ENCODE data around the gene THEM5.

Gene THEM5

DNA sequence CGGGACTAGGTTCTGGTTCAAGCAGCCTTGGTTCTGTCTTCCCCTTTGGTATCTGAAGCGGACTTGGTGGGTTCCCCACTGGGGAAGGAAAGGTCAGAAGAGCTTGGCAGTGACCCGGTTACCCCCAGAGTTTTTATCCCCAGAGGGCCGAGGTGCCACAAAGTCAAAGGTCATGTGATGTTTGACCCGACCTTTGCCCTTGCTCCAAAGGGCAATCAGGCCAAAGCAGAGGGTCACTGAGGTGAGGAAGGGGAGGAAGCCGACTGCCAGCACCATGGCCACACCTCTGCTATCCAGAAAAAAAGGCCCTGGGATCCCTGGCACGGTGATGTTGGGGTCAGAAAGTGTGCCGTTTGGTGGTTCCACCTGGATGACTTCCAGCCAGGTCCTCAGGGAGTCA, 52.7 kb downstream of the THEM5 start:
- no peak for TF ChIP-seq YY1 (IDR thresholded peaks at IDR 0.05; ENCODE audit: insufficient read depth, insufficient read length)
- no peak for TF ChIP-seq SUZ12 (IDR thresholded peaks at IDR 0.05; ENCODE audit: extremely low read depth, insufficient read depth, insufficient read length)
- TF ChIP-seq ZNF274 (IDR thresholded peaks at IDR 0.05; ENCODE audit: low read depth, low read length), result no peak
- Histone ChIP-seq H3K4me1 (ENCODE audit: insufficient read depth, insufficient read length) (peaks cover 11% of the 10 kb centered on the region), H3K9ac (ENCODE audit: insufficient read length, low read depth) (no peak overlapping the region), H3K9me3 (ENCODE audit: insufficient read depth, low read length) (no peaks in the 10 kb centered on the region), H3K36me3 (ENCODE audit: insufficient read depth, insufficient read length, low read length) (no peaks in the 10 kb centered on the region), H3K27me3 (ENCODE audit: insufficient read depth, insufficient read length) (no peaks in the 10 kb centered on the region), H3K4me3 (ENCODE audit: insufficient read length, low read depth) (no peak overlapping the region)
- no peak for DNase-seq (ENCODE audit: low read depth, low spot score)

DNA sequence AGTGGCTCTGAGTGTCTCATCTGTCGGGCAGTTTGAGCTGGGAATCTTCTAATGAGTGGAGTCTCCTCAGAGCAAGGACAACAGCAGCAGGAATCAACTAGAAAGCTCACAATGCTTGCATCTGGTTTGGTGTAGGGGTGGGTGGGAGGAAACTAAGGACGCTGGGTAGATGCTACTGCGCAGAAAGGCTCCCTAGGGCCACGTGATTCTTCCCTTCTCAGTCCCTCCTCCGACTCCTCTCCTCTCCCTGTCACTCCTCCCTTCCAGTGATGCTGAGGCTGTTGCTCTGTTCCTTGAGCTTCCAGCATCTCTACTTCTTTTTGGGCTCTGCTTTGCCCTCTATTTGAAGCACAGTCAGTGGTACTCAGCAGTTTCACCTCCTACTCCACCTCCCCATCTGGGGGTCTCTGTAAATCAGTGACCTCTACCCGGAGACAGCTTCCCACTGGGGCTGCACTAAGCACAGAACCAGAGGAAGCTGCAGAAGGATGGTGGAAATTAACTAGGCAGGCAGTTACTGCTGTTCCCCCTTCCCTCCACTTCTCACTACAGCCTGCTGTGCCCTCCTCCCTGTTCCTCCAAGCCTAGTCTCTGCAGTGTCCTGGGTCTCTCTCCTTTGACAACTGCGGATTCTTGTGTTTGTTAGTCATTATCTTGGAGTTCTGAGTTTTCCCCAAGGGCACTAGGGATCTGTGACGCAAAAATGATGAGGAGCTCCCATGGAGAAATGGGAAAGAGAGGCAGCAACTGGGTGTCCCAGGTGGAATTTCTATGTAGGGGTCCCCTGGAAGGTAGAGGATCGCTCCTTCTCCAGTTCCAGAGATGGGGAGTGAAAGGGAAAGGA, 54.1 kb downstream of the THEM5 start:
- no peak for TF ChIP-seq SUZ12 (IDR thresholded peaks at IDR 0.05; ENCODE audit: extremely low read depth, insufficient read depth, insufficient read length)
- no peak for TF ChIP-seq YY1 (IDR thresholded peaks at IDR 0.05; ENCODE audit: insufficient read depth, insufficient read length)
- no peak for TF ChIP-seq ZNF274 (IDR thresholded peaks at IDR 0.05; ENCODE audit: low read depth, low read length)
- no peak overlapping the region for H3K9ac ChIP-seq (ENCODE audit: insufficient read length, low read depth)
- H3K36me3 ChIP-seq (ENCODE audit: insufficient read depth, insufficient read length, low read length), result no peaks in the 10 kb centered on the region
- no peak overlapping the region for H3K4me3 ChIP-seq (ENCODE audit: insufficient read length, low read depth)
- peaks cover 11% of the 10 kb centered on the region for H3K4me1 ChIP-seq (ENCODE audit: insufficient read depth, insufficient read length)
- no peaks in the 10 kb centered on the region for H3K9me3 ChIP-seq (ENCODE audit: insufficient read depth, low read length)
- no peaks in the 10 kb centered on the region for H3K27me3 ChIP-seq (ENCODE audit: insufficient read depth, insufficient read length)
- DNase-seq (ENCODE audit: low read depth, low spot score), result no peak

DNA sequence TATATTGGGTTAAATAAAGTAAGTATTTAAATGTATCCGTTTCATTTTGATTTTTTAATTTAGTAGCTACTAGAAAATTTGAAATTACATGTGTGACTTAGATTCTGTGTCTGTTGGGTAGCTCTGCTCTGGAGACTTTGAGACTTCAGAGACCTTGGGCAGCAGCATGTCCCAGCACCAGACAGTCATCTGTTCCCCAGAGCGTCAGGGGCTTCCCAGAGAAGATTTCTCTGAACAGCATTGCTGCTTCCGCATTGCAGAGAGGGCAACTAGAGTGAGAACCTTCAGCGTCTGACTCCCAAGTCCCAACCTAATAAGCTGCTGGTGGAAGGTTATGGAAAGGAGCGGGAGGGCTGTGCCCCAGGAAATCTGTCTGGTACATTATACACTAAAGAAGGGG, 54.9 kb downstream of the THEM5 start:
- Histone ChIP-seq H3K36me3 (ENCODE audit: insufficient read depth, insufficient read length, low read length) (no peaks in the 10 kb centered on the region), H3K4me1 (ENCODE audit: insufficient read depth, insufficient read length) (peaks cover 11% of the 10 kb centered on the region), H3K4me3 (ENCODE audit: insufficient read length, low read depth) (no peak overlapping the region), H3K9me3 (ENCODE audit: insufficient read depth, low read length) (no peaks in the 10 kb centered on the region), H3K9ac (ENCODE audit: insufficient read length, low read depth) (no peak overlapping the region), H3K27me3 (ENCODE audit: insufficient read depth, insufficient read length) (no peaks in the 10 kb centered on the region)
- no peak for TF ChIP-seq SUZ12 (IDR thresholded peaks at IDR 0.05; ENCODE audit: extremely low read depth, insufficient read depth, insufficient read length)
- TF ChIP-seq YY1 (IDR thresholded peaks at IDR 0.05; ENCODE audit: insufficient read depth, insufficient read length), result no peak
- no peak for TF ChIP-seq ZNF274 (IDR thresholded peaks at IDR 0.05; ENCODE audit: low read depth, low read length)
- DNase-seq (ENCODE audit: low read depth, low spot score), result no peak

Data from NT2/D1 (cell line).